Measurements from ENCODE around the gene PAM. TPM values are rescaled to one million over a fixed set of nuclear protein-coding genes. Genes with fewer than 3 reads are reported as not detected.
"Not testable (repeated sequence)": the region's sequence is repeated elsewhere in the genome, so short reads cannot be mapped to it uniquely, and the experiment has no call there.

The PAM gene
- total RNA-seq, 6 experiments from 2014 or later: 10.9 to 22.7 (median 16.8) TPM

GRCh38 chr5:103059525-103059924, 304.4 kb downstream of the PAM start:
- H3K27ac ChIP-seq: no peak overlapping the region
- no peaks in the 10 kb centered on the region for H3K9me3 ChIP-seq
- no peaks in the 10 kb centered on the region for H3K4me1 ChIP-seq
- intact Hi-C loops (cut with DNase I): no loop called here
- H3K36me3 ChIP-seq: no peaks in the 10 kb centered on the region
- DNase-seq: no peak
- TF ChIP-seq POLR2A (IDR thresholded peaks at IDR 0.05) (no peak), CTCF (IDR thresholded peaks at IDR 0.05) (no peak)
- H3K27me3 ChIP-seq: no peaks in the 10 kb centered on the region
- no peak overlapping the region for H3K4me3 ChIP-seq
- WGBS (ENCODE audit: insufficient coverage, low coverage, low lambda C conversion rate, missing lambda C conversion rate): 51% methylated on average over 3 of the region's 3 CpGs
- ATAC-seq: no peak

- no peak for ATAC-seq
- 34% methylated on average over 3 of the region's 3 CpGs for WGBS (ENCODE audit: insufficient coverage, low coverage, low lambda C conversion rate, missing lambda C conversion rate)
These were observed 305.4 kb downstream of the PAM start for GRCh38 chr5:103060424-103060954.

GRCh38 chr5:103066326-103066725, 311.2 kb downstream of the PAM start:
- no peak overlapping the region for H3K4me3 ChIP-seq
- no peaks in the 10 kb centered on the region for H3K4me1 ChIP-seq
- 56% methylated on average over 1 of the region's 1 CpG for WGBS (ENCODE audit: insufficient coverage, low coverage, low lambda C conversion rate, missing lambda C conversion rate)
- no peaks in the 10 kb centered on the region for H3K27me3 ChIP-seq
- ATAC-seq: no peak
- TF ChIP-seq POLR2A (IDR thresholded peaks at IDR 0.05) (no peak), CTCF (IDR thresholded peaks at IDR 0.05) (no peak)
- no peaks in the 10 kb centered on the region for H3K36me3 ChIP-seq
- DNase-seq: no peak
- intact Hi-C loops (cut with DNase I): no loop called here
- no peak overlapping the region for H3K27ac ChIP-seq
- H3K9me3 ChIP-seq: no peaks in the 10 kb centered on the region

More at GRCh38 chr5:103060424-103060954, 305.4 kb downstream of the PAM start:
- Histone ChIP-seq H3K27ac (no peak overlapping the region), H3K27me3 (no peaks in the 10 kb centered on the region), H3K36me3 (no peaks in the 10 kb centered on the region), H3K4me1 (no peaks in the 10 kb centered on the region), H3K4me3 (no peak overlapping the region), H3K9me3 (no peaks in the 10 kb centered on the region)
- DNase-seq: no peak
- TF ChIP-seq CTCF (IDR thresholded peaks at IDR 0.05) (no peak), POLR2A (IDR thresholded peaks at IDR 0.05) (no peak)
- intact Hi-C loops (cut with DNase I): no loop called here

- H3K4me3 ChIP-seq; intact Hi-C loops (cut with DNase I); H3K27me3 ChIP-seq; DNase-seq; ATAC-seq; H3K4me1 ChIP-seq; H3K9me3 ChIP-seq; H3K27ac ChIP-seq; H3K36me3 ChIP-seq: not testable (repeated sequence)
- WGBS (ENCODE audit: insufficient coverage, low coverage, low lambda C conversion rate, missing lambda C conversion rate): 87% methylated on average over 3 of the region's 4 CpGs
These were observed 318.4 kb downstream of the PAM start for GRCh38 chr5:103073500-103073899.

- TF ChIP-seq POLR2A (IDR thresholded peaks at IDR 0.05): no peak
- TF ChIP-seq CTCF (IDR thresholded peaks at IDR 0.05): no peak
- no peak for DNase-seq
- ATAC-seq: no peak
- H3K36me3 ChIP-seq: no peaks in the 10 kb centered on the region
- no peak overlapping the region for H3K27ac ChIP-seq
- no peak overlapping the region for H3K4me3 ChIP-seq
- H3K9me3 ChIP-seq: peaks cover 0 to 6% (median 3%) of the 10 kb centered on the region in 4 donors
- intact Hi-C loops (cut with DNase I): no loop called here
- 77% methylated on average over 4 of the region's 4 CpGs for WGBS (ENCODE audit: insufficient coverage, low coverage, low lambda C conversion rate, missing lambda C conversion rate)
- no peaks in the 10 kb centered on the region for H3K4me1 ChIP-seq
- no peaks in the 10 kb centered on the region for H3K27me3 ChIP-seq
These were observed 320.3 kb downstream of the PAM start for GRCh38 chr5:103075442-103075841.
